Adrenal gland (tissue), 12 donors: ENCODE measurements around the gene CYB5D1. TPM values are rescaled to one million over a fixed set of nuclear protein-coding genes. Genes with fewer than 3 reads are reported as not detected.

ENCODE experiments used
- DNase-seq, 7 donors: peaks; one replicate each; pipeline ENCODE4 v3.0.0-alpha.2; 2019 to 2020
- H3K27ac ChIP-seq, 5 donors: fragments of 200-600 bp; sonication (generic) in 4 of 5; 1 replicate in 3 of 5; 2 replicates in 2 of 5; pipeline versions ENCODE4 v1.5.1 to v1.8.0; 2016 to 2020; ENCODE audit warnings: mild to moderate bottlenecking in 1 of 5
- H3K27me3 ChIP-seq: fragments of 200-600 bp; 2 replicates; pipeline ENCODE4 v1.8.0; 2021
- H3K36me3 ChIP-seq, 2 donors: fragments of 200-600 bp; replicated peaks in 1 of 2; 1 replicate in 1 of 2; 2 replicates in 1 of 2; pipeline versions ENCODE4 v1.5.1 to v1.8.0; 2018 to 2022
- H3K4me1 ChIP-seq, 2 donors: fragments of 200-600 bp; replicated peaks in 1 of 2; 1 replicate in 1 of 2; 2 replicates in 1 of 2; pipeline versions ENCODE4 v1.5.1 to v1.8.0; 2018 to 2021
- H3K4me3 ChIP-seq, 4 donors: fragments of 200-600 bp; sonication (generic) in 3 of 4; one replicate each; pipeline ENCODE4 v1.5.1; 2016 to 2018
- H3K9me3 ChIP-seq, 3 donors: fragments of 200-600 bp; sonication (generic) in 1 of 3; replicated peaks in 1 of 3; 1 replicate in 2 of 3; 2 replicates in 1 of 3; pipeline versions ENCODE4 v1.5.1 to v1.8.0; 2016 to 2021
- POLR2A ChIP-seq, 2 donors: fragments of 450-650 bp; IDR thresholded peaks; one replicate each; pipeline ENCODE4 v1.6.1; 2017; ENCODE audit warnings: antibody characterized with exemption in 2 of 2, mild to moderate bottlenecking in 2 of 2, moderate library complexity in 1 of 2
- WGBS, 4 donors: extraction: QIAGEN DNeasy Blood & Tissue Kit in 2 of 4; methylation state at CpG; one replicate each; pipeline versions ENCODE4 v1.1.5 to v1.1.7; 2013 to 2017; 5-methylcytosine and 5-hydroxymethylcytosine counted together
- intact Hi-C, 2 donors: fragments of 100-400 bp; cut with DNase I; formaldehyde crosslinking; loops; one replicate each; pipeline versions ENCODE4 v1.14.1 to v1.15.0; 2022 to 2023
- polyA plus RNA-seq, 3 donors: library from polyadenylated mRNA; stranded (reverse); fragments of 200-250 nt in 2 of 3; fragments of 350-450 nt in 1 of 3; fragmentation: Illumina TruSeq in 1 of 3; extraction: RNeasy Lipid Tissue Mini Kit (QIAGEN cat#74804) in 1 of 3; gene quantifications; one replicate each; pipeline ENCODE4 v1.2.3, GENCODE V29; 2013 to 2014
- total RNA-seq, 9 donors: library from RNA; depleted of rRNA in 4 of 9; stranded (reverse); fragments of >200 nt in 4 of 9; fragments of 120-200 nt in 1 of 9; fragmentation: NEBNext Ultra II Directional in 1 of 9; extraction: Animal tissue kit (Norgen Biotek cat#: 25700) in 1 of 9; gene quantifications; one replicate each; pipeline versions ENCODE4 v1.1.0 to v1.2.4, GENCODE V29; 2013 to 2023
- TF ChIP-seq, protein P1 (sequence below), 6 experiments: fragments of 450-650 bp in 4 of 6; fragments of 200-600 bp in 2 of 6; sonication (generic) in 1 of 6; IDR thresholded peaks; 1 replicate in 5 of 6; 2 replicates in 1 of 6; pipeline versions ENCODE4 v1.5.1 to v1.8.0; 2016 to 2021; ENCODE audit warnings: antibody characterized with exemption in 6 of 6, mild to moderate bottlenecking in 2 of 6, moderate library complexity in 1 of 6
- donor health status: healthy with polysubstance abuse.
- donor health status: Bipolar disorder and iron deficiency.
- donor health status: DM: yes; HTN: yes; CAD: no.
- donor health status: DM: no; HTN: no; CAD: no.
- donor health status: DM: no; HTN: no; CAD: no.
- donor health status: DM: yes; HTN: yes; CAD: no.

CYB5D1 gene
- total and polyA plus RNA-seq, 12 donors: 6.5 to 36.8 (median 16.8) TPM

DNA sequence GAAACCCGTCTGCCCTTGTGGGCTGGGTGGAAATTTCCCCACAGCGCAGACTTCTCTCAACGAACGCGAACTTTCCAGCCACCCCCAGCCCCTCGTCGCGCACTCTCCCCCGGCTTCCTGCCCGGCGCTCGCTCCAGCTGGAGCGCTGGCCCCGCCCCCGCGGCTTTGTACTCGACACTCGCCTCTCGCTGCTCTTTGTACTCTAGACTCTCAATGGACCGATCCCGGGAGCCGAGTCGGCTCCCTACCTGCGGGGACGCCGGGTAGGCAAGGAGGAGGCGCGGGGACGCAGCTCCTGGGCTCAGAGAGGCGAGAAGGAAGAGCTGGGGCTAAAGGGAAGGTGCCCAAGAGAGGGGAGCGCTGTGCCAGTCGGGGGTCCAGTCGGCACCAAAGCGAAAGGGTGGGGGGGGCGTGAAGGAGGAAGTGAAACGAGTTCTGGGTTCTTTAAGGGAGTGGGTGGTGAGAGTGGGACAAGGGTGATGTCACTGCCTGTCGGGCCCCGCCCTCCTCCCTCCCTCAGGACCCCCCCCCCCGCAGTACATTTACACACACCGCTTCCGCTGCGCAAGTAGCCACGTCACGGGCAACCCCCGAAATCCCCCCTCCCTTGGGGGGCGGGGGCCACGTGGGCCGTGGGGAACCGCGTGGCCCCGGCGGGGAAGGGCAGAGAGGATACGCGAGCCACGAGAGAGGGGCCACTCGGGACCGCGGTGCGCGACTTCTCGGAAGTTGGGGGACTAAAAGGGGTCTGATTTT lies 14.1 kb upstream of the CYB5D1 start:
- TF ChIP-seq, protein P1, sequence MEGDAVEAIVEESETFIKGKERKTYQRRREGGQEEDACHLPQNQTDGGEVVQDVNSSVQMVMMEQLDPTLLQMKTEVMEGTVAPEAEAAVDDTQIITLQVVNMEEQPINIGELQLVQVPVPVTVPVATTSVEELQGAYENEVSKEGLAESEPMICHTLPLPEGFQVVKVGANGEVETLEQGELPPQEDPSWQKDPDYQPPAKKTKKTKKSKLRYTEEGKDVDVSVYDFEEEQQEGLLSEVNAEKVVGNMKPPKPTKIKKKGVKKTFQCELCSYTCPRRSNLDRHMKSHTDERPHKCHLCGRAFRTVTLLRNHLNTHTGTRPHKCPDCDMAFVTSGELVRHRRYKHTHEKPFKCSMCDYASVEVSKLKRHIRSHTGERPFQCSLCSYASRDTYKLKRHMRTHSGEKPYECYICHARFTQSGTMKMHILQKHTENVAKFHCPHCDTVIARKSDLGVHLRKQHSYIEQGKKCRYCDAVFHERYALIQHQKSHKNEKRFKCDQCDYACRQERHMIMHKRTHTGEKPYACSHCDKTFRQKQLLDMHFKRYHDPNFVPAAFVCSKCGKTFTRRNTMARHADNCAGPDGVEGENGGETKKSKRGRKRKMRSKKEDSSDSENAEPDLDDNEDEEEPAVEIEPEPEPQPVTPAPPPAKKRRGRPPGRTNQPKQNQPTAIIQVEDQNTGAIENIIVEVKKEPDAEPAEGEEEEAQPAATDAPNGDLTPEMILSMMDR (IDR thresholded peaks at IDR 0.05): no peak
- peak; percentile 72 to 79 for TF ChIP-seq POLR2A (IDR thresholded peaks at IDR 0.05)
- intact Hi-C loops: no loop called here
- Histone ChIP-seq H3K36me3 (peaks cover 0 to 28% of the 10 kb centered on the region in 2 donors), H3K4me3 (peak overlapping the region in 3 of 4 donors; percentile 62 to 82 (median 62)), H3K9me3 (no peaks in the 10 kb centered on the region), H3K27ac (peak overlapping the region; percentile 98 to 99 (median 99)), H3K4me1 (peaks cover 17 to 36% of the 10 kb centered on the region in 2 donors), H3K27me3 (no peaks in the 10 kb centered on the region)
- WGBS, 4 donors: 0 to 1% (median 0%) methylated on average over 23 to 61 of the region's 61 CpGs
- DNase-seq: peak; percentile 82 to 92 (median 89)

DNA sequence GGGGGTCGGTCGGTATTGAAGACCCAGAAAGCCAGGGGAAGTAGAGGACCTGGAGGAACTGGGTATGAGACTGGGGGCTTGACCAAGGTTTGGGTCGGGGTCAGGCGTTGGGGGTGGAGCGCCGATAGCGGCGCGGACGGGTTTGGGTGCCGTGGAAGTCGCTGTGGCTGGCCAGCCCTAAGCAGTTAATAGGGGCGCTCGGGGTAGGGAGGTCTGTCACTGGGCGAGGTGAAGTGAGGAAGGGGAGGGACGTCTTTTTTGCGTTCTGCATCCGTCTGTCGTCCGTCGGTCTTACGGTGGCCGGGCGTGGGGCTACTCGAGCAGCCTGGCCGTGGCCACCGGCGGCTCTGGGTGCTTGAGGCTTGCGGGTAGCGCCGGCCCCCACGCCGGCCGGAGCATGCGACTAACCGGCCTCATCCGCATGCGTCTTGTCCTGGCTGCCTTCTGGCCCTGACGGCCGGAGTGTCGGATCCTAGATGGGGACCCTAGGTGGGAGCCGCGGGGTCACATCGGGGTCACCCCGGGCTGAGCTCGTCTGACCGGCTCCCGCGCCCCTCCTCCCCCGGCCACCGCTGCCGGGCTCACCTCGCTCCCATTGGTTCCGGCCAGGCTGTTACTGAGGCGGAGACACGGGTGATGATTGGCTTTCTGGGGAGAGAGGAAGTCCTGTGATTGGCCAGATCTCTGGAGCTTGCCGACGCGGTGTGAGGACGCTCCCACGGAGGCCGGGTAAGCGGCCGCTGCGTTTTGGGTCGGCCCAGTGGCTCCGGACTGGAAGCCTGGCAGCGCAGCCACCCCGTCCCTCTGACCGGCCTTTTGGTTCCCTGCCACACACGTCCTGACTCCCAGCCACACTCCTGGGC lies 13.3 kb upstream of the CYB5D1 start:
- WGBS, 4 donors: 0 to 1% (median 0%) methylated on average over 33 to 71 of the region's 71 CpGs
- H3K27me3 ChIP-seq: no peaks in the 10 kb centered on the region
- DNase-seq: peak; percentile 92 to 97 (median 97)
- TF ChIP-seq POLR2A (IDR thresholded peaks at IDR 0.05): peak; percentile 60 to 93
- TF ChIP-seq, protein P1 (IDR thresholded peaks at IDR 0.05): no peak
- H3K4me3 ChIP-seq: peak overlapping the region in 3 of 4 donors; percentile 44 to 82 (median 62)
- no peaks in the 10 kb centered on the region for H3K9me3 ChIP-seq
- peak overlapping the region; percentile 98 to 99 (median 99) for H3K27ac ChIP-seq
- H3K4me1 ChIP-seq: peaks cover 17 to 28% of the 10 kb centered on the region in 2 donors
- H3K36me3 ChIP-seq: peaks cover 0 to 37% of the 10 kb centered on the region in 2 donors
- intact Hi-C loops: no loop called here

DNA sequence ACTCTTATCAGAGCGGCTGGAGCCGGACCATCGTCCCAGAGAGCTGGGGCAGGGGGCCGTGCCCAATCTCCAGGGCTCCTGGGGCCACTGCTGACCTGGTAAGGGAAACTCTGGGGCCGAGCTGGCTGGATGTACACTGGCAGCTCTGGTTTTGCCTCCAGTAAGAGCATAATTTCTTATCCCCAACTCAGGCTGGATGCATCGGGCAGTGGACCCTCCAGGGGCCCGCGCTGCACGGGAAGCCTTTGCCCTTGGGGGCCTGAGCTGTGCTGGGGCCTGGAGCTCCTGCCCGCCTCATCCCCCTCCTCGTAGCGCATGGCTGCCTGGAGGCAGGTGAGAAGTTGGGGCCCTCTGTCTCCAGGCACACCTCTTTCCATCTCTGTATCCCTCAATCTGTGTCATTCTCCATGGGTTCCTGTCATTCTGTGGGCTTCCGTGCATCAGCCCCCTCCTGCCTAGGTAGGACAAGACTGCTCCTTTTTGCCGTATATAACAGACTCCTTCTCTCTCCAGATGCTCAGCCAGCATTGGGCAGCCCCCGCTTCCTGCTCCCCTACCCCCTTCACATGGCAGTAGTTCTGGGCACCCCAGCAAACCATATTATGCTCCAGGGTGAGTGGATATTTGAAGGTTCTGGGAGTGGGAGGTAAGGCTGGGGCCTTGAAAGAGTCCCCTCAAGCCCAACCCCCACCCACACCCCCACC lies 12.3 kb upstream of the CYB5D1 start:
- Histone ChIP-seq H3K27me3 (no peaks in the 10 kb centered on the region), H3K4me3 (peak overlapping the region in 2 of 4 donors; percentile 62 to 82), H3K27ac (peak overlapping the region; percentile 23 to 99 (median 98)), H3K9me3 (no peaks in the 10 kb centered on the region), H3K4me1 (peaks cover 23 to 29% of the 10 kb centered on the region in 2 donors), H3K36me3 (peaks cover 0 to 46% of the 10 kb centered on the region in 2 donors)
- intact Hi-C loops: no loop called here
- WGBS, 4 donors: 62 to 79% (median 67%) methylated on average over 5 to 15 of the region's 15 CpGs
- peak in 4 of 7 donors; percentile 17 to 57 (median 37) for DNase-seq
- TF ChIP-seq, protein P1 (IDR thresholded peaks at IDR 0.05): no peak
- no peak for TF ChIP-seq POLR2A (IDR thresholded peaks at IDR 0.05)
